ENCODE results near the gene PAQR7.

DNA sequence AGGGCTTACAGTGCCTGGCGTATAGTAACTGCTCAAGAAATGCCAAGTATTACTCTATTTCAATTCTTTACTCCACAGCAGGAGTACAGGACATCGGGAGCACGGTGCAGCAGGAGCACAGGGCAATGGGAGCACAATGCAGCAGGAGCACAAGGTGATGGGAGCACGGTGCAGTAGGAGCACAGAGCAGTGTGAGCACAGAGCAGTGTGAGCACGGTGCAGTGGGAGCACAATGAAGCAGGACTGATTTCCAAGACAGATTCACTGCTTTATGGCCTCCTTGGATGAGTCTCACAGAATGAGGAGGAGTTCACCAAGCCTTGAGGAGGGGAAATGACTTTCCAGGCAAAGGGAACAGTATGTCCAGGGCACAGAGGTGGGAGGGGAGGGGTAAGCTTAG, 5.0 kb upstream of the PAQR7 start:
- TF ChIP-seq, protein P1, sequence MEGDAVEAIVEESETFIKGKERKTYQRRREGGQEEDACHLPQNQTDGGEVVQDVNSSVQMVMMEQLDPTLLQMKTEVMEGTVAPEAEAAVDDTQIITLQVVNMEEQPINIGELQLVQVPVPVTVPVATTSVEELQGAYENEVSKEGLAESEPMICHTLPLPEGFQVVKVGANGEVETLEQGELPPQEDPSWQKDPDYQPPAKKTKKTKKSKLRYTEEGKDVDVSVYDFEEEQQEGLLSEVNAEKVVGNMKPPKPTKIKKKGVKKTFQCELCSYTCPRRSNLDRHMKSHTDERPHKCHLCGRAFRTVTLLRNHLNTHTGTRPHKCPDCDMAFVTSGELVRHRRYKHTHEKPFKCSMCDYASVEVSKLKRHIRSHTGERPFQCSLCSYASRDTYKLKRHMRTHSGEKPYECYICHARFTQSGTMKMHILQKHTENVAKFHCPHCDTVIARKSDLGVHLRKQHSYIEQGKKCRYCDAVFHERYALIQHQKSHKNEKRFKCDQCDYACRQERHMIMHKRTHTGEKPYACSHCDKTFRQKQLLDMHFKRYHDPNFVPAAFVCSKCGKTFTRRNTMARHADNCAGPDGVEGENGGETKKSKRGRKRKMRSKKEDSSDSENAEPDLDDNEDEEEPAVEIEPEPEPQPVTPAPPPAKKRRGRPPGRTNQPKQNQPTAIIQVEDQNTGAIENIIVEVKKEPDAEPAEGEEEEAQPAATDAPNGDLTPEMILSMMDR (IDR thresholded peaks at IDR 0.05), result no peak
- TF ChIP-seq POLR2A (IDR thresholded peaks at IDR 0.05), result no peak

Measured in esophagus squamous epithelium (tissue), 4 donors.